HepG2 (cell line): ENCODE results near the gene ODAD4. TPM values are rescaled to one million over a fixed set of nuclear protein-coding genes. Genes with fewer than 3 reads are reported as not detected.
A peak's percentile ranks its signal among the peaks of the same experiment; 100 is the strongest.

Source experiments
- ATM ChIP-seq: fragments of 450-650 bp; IDR thresholded peaks from 2 replicates; pipeline ENCODE4 v1.7.1; 2017; ENCODE audit warnings: mild to moderate bottlenecking, borderline replicate concordance
- IRX3 ChIP-seq: sonication (generic); formaldehyde crosslinking; IDR thresholded peaks from 2 replicates; pipeline ENCODE4 v1.8.1; 2023; ENCODE audit warnings: mild to moderate bottlenecking, low read depth, missing genetic modification reagents, borderline replicate concordance
- LRRFIP1 ChIP-seq: sonication (generic); formaldehyde crosslinking; conservative IDR thresholded peaks from 2 replicates; pipeline ENCODE4 v1.4.0; 2020; ENCODE audit warnings: missing genetic modification reagents
- MBD4 ChIP-seq: IDR thresholded peaks from 2 replicates; pipeline ENCODE4 v1.6.1; 2012; ENCODE audit warnings: low read length, inconsistent platforms, borderline replicate concordance
- ONECUT2 ChIP-seq: sonication (generic); formaldehyde crosslinking; IDR thresholded peaks from 2 replicates; pipeline ENCODE4 v1.4.0; 2020; ENCODE audit warnings: missing genetic modification reagents
- RFX5 ChIP-seq: IDR thresholded peaks from 2 replicates; pipeline ENCODE4 v1.6.1; 2011; ENCODE audit warnings: low read depth, low read length, improper control_type of control experiment
- SNAPC5 ChIP-seq: sonication (generic); formaldehyde crosslinking; IDR thresholded peaks from 2 replicates; pipeline ENCODE4 v1.8.1; 2023; ENCODE audit warnings: mild to moderate bottlenecking, missing genetic modification reagents, borderline replicate concordance
- TMF1 ChIP-seq: sonication (generic); formaldehyde crosslinking; IDR thresholded peaks from 2 replicates; pipeline ENCODE4 v1.8.1; 2022; ENCODE audit warnings: low read depth, missing genetic modification reagents
- ZBTB14 ChIP-seq: sonication (generic); formaldehyde crosslinking; IDR thresholded peaks from 2 replicates; pipeline ENCODE4 v1.4.0; 2020; ENCODE audit warnings: missing genetic modification reagents
- ZFP90 ChIP-seq: sonication (generic); formaldehyde crosslinking; IDR thresholded peaks from 2 replicates; pipeline ENCODE4 v1.8.0; 2022; ENCODE audit warnings: missing genetic modification reagents, mild to moderate bottlenecking, inconsistent platforms, borderline replicate concordance
- ZKSCAN1 ChIP-seq: fragments of 150-350 bp; IDR thresholded peaks from 2 replicates; pipeline ENCODE4 v1.6.1; 2014; ENCODE audit warnings: low read length
- ZNF101 ChIP-seq: sonication (generic); formaldehyde crosslinking; IDR thresholded peaks from 2 replicates; pipeline ENCODE4 v1.4.0; 2020; ENCODE audit warnings: mild to moderate bottlenecking, low read depth, missing genetic modification reagents, borderline replicate concordance
- ZNF143 ChIP-seq: sonication (generic); formaldehyde crosslinking; IDR thresholded peaks from 2 replicates; pipeline ENCODE4 v1.4.0; 2020; ENCODE audit warnings: missing genetic modification reagents
- ZNF362 ChIP-seq: sonication (generic); formaldehyde crosslinking; IDR thresholded peaks from 2 replicates; pipeline ENCODE4 v1.4.0; 2020; ENCODE audit warnings: missing genetic modification reagents, mild to moderate bottlenecking, borderline replicate concordance
- ZNF414 ChIP-seq: sonication (generic); formaldehyde crosslinking; IDR thresholded peaks from 2 replicates; pipeline ENCODE4 v1.5.0; 2020; ENCODE audit warnings: missing genetic modification reagents
- ZNF513 ChIP-seq: sonication (generic); formaldehyde crosslinking; conservative IDR thresholded peaks from 2 replicates; pipeline ENCODE4 v1.5.0; 2020; ENCODE audit warnings: missing genetic modification reagents
- ZNF589 ChIP-seq: sonication (generic); formaldehyde crosslinking; conservative IDR thresholded peaks from 2 replicates; pipeline ENCODE4 v1.8.0; 2022; ENCODE audit warnings: mild to moderate bottlenecking, moderate library complexity, missing genetic modification reagents
- ZNF614 ChIP-seq: IDR thresholded peaks from 2 replicates; pipeline ENCODE4 v1.6.1; 2018; ENCODE audit warnings: missing biosample characterization, missing genetic modification reagents, inconsistent platforms, borderline replicate concordance
- ZNF704 ChIP-seq: sonication (generic); formaldehyde crosslinking; IDR thresholded peaks from 2 replicates; pipeline ENCODE4 v1.8.1; 2023; ENCODE audit warnings: mild to moderate bottlenecking, inconsistent platforms, moderate library complexity, missing genetic modification reagents, borderline replicate concordance
- polyA plus RNA-seq, 8 experiments: library from polyadenylated mRNA; depleted of rRNA in 3 of 8; stranded (reverse) in 7 of 8; unstranded in 1 of 8; fragments of >200 nt; fragmentation: Illumina TruSeq in 4 of 8; extraction: Trizol in 4 of 8; gene quantifications; 2 replicates each; pipeline versions ENCODE4 v1.2.1 to v1.2.3, GENCODE V29; 2011 to 2016; ENCODE audit warnings: low read depth in 4 of 8, missing spikeins in 1 of 8, mixed read lengths in 1 of 8; ENCODE audit not compliant: insufficient read depth in 1 of 8
- total RNA-seq, 5 experiments: library from RNA; depleted of rRNA; stranded (reverse); fragments of >200 nt; fragmentation: Illumina TruSeq; extraction: Trizol; gene quantifications; 2 replicates each; pipeline ENCODE4 v1.2.3, GENCODE V29; 2016; ENCODE audit warnings: low read depth in 1 of 5

Gene ODAD4
- total and polyA plus RNA-seq, 2 of the 13 experiments (the other 11 are each of a cell fraction or from before 2014, with no cell fraction given) = 0.48 to 0.53 TPM

- no peak for TF ChIP-seq SNAPC5
- no peak for TF ChIP-seq ZNF101 (CRISPR knock-in tag)
- TF ChIP-seq IRX3 (CRISPR knock-in tag) = no peak
- no peak; the same call in 1 of the 2 replicates for TF ChIP-seq ZNF143 (CRISPR knock-in tag)
- TF ChIP-seq ZNF704 = no peak
- no peak for TF ChIP-seq ZNF362 (CRISPR knock-in tag)
- no peak for TF ChIP-seq RFX5
- no peak for TF ChIP-seq ZNF614
- TF ChIP-seq MBD4 = no peak
- no peak for TF ChIP-seq ZKSCAN1
- no peak for TF ChIP-seq TMF1 (CRISPR knock-in tag)
- no peak for TF ChIP-seq ZNF589
- TF ChIP-seq ONECUT2 = no peak
- TF ChIP-seq ZNF414 (CRISPR knock-in tag) = no peak
- TF ChIP-seq ZNF513 (CRISPR knock-in tag) = no peak
- TF ChIP-seq LRRFIP1 (CRISPR knock-in tag) = no peak
- no peak for TF ChIP-seq ATM
- TF ChIP-seq ZBTB14 (CRISPR knock-in tag) = 0 out of 2 replicates have a peak, but pooled peaks have one; percentile 35
- 0 out of 2 replicates have a peak, but pooled peaks have one; percentile 70 for TF ChIP-seq ZFP90 (CRISPR knock-in tag)
Measured at GRCh38 chr17:41888332-41888965, 42.0 kb upstream of the ODAD4 start (continued).
